ENCODE results near the gene UMPS.
A peak's percentile ranks its signal among the peaks of the same experiment; 100 is the strongest.

Gene UMPS

DNA sequence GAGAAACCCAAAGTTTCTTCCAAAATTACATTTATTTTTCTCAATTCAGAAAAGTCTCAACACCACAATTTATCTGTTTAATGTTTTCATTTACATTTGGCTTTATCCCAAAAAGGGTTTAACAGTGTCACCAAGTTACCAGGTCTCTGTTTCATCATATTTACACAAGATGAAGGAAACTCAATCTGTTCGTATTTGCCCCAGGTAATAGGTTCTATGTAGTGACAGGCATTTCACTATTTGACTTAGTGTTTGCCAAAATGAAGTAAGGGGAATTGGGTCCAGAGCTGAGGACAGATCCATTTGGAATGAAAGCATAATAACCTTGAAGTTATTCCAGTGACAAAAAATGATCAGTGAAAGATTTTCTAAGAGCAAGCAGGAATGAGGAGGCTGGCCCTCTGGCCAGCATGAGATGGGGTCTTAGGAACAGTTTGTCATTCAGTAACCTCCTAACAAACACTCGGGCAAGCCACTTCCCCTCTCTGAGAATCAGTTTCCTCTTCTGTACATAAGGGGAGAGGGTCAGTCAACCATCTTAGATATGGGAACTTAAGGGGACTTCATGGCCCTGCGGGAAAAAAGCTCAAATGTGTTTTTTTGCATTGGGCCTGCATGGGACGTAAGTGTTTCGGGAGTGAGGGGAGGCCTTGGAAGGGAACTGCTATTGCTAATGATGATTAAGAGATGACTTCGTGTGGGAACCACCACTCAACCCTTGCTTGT lies 31.8 kb downstream of the UMPS start:
- TF ChIP-seq, protein P1, sequence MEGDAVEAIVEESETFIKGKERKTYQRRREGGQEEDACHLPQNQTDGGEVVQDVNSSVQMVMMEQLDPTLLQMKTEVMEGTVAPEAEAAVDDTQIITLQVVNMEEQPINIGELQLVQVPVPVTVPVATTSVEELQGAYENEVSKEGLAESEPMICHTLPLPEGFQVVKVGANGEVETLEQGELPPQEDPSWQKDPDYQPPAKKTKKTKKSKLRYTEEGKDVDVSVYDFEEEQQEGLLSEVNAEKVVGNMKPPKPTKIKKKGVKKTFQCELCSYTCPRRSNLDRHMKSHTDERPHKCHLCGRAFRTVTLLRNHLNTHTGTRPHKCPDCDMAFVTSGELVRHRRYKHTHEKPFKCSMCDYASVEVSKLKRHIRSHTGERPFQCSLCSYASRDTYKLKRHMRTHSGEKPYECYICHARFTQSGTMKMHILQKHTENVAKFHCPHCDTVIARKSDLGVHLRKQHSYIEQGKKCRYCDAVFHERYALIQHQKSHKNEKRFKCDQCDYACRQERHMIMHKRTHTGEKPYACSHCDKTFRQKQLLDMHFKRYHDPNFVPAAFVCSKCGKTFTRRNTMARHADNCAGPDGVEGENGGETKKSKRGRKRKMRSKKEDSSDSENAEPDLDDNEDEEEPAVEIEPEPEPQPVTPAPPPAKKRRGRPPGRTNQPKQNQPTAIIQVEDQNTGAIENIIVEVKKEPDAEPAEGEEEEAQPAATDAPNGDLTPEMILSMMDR (conservative IDR thresholded peaks at IDR 0.05; ENCODE audit: control insufficient read depth, insufficient read depth, low read depth, low read length), result no peak

GRCh38 chr3:124762661-124763011 lies 32.4 kb downstream of the UMPS start:
- no peak overlapping the region for H3K4me3 ChIP-seq (ENCODE audit: control insufficient read depth, low read depth, low read length)
- TF ChIP-seq, protein P1 (conservative IDR thresholded peaks at IDR 0.05; ENCODE audit: control insufficient read depth, insufficient read depth, low read depth, low read length), result no peak
- no peak for DNase-seq (ENCODE audit: low read depth)

More for the DNA sequence above, 31.8 kb downstream of the UMPS start:
- no peak overlapping the region for H3K4me3 ChIP-seq (ENCODE audit: control insufficient read depth, low read depth, low read length)
- peak; percentile 28 for DNase-seq (ENCODE audit: low read depth)

DNA sequence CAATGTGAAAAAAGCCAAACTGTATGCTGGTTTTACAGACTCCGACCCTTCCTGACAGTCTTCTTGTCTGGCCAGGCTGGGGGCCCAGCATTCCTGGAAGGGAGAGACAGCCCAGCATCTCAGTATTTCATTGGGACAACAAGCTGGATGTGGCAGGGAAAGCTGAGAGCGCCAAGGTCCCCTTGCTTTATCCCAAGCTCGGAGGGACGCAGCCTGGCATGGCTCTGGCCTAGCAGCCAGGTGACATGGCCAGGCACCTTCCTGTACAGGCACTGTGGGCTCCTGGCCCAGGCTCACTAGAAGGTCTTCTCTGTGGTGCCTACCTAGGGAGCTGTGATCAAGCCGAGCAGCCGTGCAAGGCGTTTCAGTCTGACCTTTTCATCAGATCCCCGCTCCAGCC lies 33.0 kb downstream of the UMPS start:
- TF ChIP-seq, protein P1 (conservative IDR thresholded peaks at IDR 0.05; ENCODE audit: control insufficient read depth, insufficient read depth, low read depth, low read length), result no peak
- no peak for DNase-seq (ENCODE audit: low read depth)
- H3K4me3 ChIP-seq (ENCODE audit: control insufficient read depth, low read depth, low read length), result no peak overlapping the region

DNA sequence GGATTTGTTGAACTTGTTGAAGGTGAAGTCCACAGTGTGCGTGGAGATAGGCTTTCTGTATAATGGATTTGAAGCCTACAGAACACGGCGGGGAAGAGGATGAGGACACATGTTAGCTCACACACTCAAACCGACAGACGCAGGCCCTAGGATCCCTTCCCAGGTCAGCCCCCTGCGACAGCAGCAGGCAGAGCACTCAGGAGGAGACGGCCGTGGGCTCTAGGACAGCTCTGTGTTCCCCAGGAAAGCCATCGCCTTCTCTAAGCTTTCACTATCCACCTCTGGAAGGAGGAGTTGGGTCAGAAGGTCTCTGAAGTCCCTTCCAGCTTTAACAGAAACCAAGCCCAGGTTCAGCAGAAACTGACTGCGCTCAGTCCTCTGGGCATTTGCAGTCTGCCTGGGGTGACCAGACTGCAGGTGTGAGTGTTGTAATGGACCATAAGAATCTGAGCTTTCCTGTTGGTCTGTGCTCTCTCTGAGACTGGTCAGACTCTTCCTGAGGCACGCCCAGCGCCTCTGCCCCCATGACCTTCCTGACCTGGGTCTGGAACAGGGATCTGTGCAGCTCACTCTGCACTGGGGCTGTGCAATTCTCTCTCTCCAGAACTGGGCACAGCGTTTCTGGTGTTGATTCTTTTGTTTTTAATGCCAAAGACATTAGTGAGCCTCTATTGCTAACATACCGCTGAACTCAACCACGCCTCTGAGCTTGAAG lies 33.5 kb downstream of the UMPS start:
- TF ChIP-seq, protein P1 (conservative IDR thresholded peaks at IDR 0.05; ENCODE audit: control insufficient read depth, insufficient read depth, low read depth, low read length), result no peak
- H3K4me3 ChIP-seq (ENCODE audit: control insufficient read depth, low read depth, low read length), result no peak overlapping the region
- no peak for DNase-seq (ENCODE audit: low read depth)

GRCh38 chr3:124764746-124765145 lies 34.5 kb downstream of the UMPS start:
- TF ChIP-seq, protein P1 (conservative IDR thresholded peaks at IDR 0.05; ENCODE audit: control insufficient read depth, insufficient read depth, low read depth, low read length), result no peak
- no peak overlapping the region for H3K4me3 ChIP-seq (ENCODE audit: control insufficient read depth, low read depth, low read length)
- DNase-seq (ENCODE audit: low read depth), result no peak

GRCh38 chr3:124765197-124765840 lies 35.1 kb downstream of the UMPS start:
- TF ChIP-seq, protein P1 (conservative IDR thresholded peaks at IDR 0.05; ENCODE audit: control insufficient read depth, insufficient read depth, low read depth, low read length), result no peak
- no peak overlapping the region for H3K4me3 ChIP-seq (ENCODE audit: control insufficient read depth, low read depth, low read length)
- no peak for DNase-seq (ENCODE audit: low read depth)
